ENCODE measurements around the gene MVB12B. TPM values are rescaled to one million over a fixed set of nuclear protein-coding genes. Genes with fewer than 3 reads are reported as not detected.

MVB12B gene
- total RNA-seq, 1 experiment from 2014 or later = 4.5 TPM

DNA sequence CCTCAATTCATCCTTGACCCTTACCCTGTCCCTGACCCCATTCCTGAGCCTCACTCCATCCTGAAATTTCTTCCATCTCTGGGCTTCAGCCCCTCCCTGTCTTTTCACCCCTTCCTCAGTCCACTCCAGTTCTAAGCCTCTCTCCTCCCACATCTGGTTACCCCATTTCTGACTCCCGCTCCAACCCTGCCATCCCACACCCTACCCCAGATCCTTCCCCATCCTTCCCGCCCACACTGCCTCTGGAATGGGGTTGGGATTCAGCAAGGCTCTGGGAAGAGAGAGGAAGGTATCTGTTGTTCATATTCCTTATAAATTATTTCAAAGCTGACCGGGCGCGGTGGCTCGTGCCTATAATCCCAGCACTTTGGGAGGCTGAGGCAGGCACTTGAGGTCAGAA, 29.9 kb upstream of the MVB12B start:
- no TSS peak for BruUV-seq (replicated peaks)
- Mint-ChIP-seq H3K9me3 (ENCODE audit: low read depth, unreplicated experiment) (no peaks in the 10 kb centered on the region), H3K4me3 (ENCODE audit: low read depth, unreplicated experiment) (no peak overlapping the region), H3K27ac (ENCODE audit: unreplicated experiment) (no peak overlapping the region), H3K27me3 (ENCODE audit: unreplicated experiment) (peaks cover 56% of the 10 kb centered on the region), H3K4me1 (ENCODE audit: low read depth, unreplicated experiment) (no peaks in the 10 kb centered on the region), H3K36me3 (ENCODE audit: insufficient read depth, unreplicated experiment) (no peaks in the 10 kb centered on the region)
- intact Hi-C loops (cut with micrococcal nuclease; ENCODE audit: unreplicated experiment) = no loop called here
- no peak for DNase-seq
- TF ChIP-seq, protein P1, sequence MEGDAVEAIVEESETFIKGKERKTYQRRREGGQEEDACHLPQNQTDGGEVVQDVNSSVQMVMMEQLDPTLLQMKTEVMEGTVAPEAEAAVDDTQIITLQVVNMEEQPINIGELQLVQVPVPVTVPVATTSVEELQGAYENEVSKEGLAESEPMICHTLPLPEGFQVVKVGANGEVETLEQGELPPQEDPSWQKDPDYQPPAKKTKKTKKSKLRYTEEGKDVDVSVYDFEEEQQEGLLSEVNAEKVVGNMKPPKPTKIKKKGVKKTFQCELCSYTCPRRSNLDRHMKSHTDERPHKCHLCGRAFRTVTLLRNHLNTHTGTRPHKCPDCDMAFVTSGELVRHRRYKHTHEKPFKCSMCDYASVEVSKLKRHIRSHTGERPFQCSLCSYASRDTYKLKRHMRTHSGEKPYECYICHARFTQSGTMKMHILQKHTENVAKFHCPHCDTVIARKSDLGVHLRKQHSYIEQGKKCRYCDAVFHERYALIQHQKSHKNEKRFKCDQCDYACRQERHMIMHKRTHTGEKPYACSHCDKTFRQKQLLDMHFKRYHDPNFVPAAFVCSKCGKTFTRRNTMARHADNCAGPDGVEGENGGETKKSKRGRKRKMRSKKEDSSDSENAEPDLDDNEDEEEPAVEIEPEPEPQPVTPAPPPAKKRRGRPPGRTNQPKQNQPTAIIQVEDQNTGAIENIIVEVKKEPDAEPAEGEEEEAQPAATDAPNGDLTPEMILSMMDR (IDR thresholded peaks at IDR 0.05; ENCODE audit: unreplicated experiment) = no peak
- CTCF ChIA-PET = no interaction called here

DNA sequence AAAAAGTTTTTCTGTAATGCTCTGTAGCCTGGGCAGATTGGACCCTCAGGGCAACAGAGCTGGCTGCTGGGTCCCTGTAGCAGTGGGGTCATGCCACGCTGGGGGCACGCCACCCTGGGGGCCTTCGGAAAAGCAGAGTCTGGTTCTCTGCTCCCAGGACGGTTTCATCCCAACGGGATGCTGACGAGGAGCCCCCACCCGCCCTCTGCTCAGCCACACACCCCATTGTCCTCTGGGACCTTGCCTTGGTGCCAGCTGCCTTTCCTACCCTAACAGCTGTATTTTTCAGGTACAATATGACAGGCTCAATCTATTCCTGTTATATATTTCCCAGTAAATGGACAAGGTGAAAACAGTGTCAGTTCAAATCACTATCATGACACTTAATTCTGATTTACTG, 29.0 kb upstream of the MVB12B start:
- Mint-ChIP-seq H3K4me3 (ENCODE audit: low read depth, unreplicated experiment) (no peak overlapping the region), H3K36me3 (ENCODE audit: insufficient read depth, unreplicated experiment) (no peaks in the 10 kb centered on the region), H3K9me3 (ENCODE audit: low read depth, unreplicated experiment) (no peaks in the 10 kb centered on the region), H3K4me1 (ENCODE audit: low read depth, unreplicated experiment) (no peaks in the 10 kb centered on the region), H3K27me3 (ENCODE audit: unreplicated experiment) (peaks cover 46% of the 10 kb centered on the region), H3K27ac (ENCODE audit: unreplicated experiment) (no peak overlapping the region)
- BruUV-seq (replicated peaks) = no TSS peak
- TF ChIP-seq, protein P1 (IDR thresholded peaks at IDR 0.05; ENCODE audit: unreplicated experiment) = no peak
- CTCF ChIA-PET = interaction anchor here (0.7 kb wide), 1 partner anchor 429 kb away, joined by 8 read pairs; no protein-coding TSS in a partner anchor
- no peak for DNase-seq
- intact Hi-C loops (cut with micrococcal nuclease; ENCODE audit: unreplicated experiment) = no loop called here

DNA sequence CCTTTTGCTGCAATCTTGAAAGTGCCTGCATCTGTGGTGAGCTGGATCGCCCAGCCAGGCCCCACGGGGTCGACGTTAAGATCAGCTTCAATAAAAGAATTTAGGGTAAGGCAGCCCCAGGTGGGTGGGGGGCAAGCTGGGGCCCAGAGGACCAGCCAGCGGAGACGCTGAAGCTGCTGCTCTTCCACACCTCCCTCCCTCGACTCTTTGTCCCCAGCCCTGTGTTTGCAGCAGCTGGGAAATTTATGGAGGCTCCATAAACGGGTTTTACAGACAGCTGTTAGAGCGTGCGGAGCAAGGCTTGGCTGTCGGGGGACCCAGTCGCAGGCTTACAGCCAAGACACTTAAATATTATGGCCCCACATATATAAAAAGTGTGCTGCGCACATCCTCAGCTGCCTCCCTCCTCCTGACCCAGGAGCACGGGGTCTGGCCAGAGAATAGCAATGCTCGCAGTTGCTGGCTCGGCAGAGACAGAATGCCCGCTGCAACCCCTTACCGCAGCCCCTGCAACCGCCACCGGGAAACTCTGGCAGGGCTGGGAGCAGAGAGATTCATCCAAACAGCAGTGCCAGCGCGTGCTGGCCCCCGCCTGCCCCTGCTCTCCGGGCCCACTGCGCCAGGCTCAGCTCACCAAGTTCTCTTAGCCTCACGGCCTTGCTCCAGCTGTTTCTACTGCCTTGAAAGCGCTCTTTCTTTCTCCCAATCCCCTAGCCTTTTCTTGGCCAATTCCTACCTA, 28.4 kb upstream of the MVB12B start:
- TF ChIP-seq, protein P1 (IDR thresholded peaks at IDR 0.05; ENCODE audit: unreplicated experiment) = no peak
- no peak for DNase-seq
- Mint-ChIP-seq H3K4me3 (ENCODE audit: low read depth, unreplicated experiment) (no peak overlapping the region), H3K27ac (ENCODE audit: unreplicated experiment) (no peak overlapping the region), H3K9me3 (ENCODE audit: low read depth, unreplicated experiment) (no peaks in the 10 kb centered on the region), H3K27me3 (ENCODE audit: unreplicated experiment) (peaks cover 44% of the 10 kb centered on the region), H3K4me1 (ENCODE audit: low read depth, unreplicated experiment) (no peaks in the 10 kb centered on the region), H3K36me3 (ENCODE audit: insufficient read depth, unreplicated experiment) (no peaks in the 10 kb centered on the region)
- no TSS peak for BruUV-seq (replicated peaks)
- intact Hi-C loops (cut with micrococcal nuclease; ENCODE audit: unreplicated experiment) = no loop called here
- CTCF ChIA-PET = interaction anchor here (0.5 kb wide), 1 partner anchor 122 kb away, joined by 8 read pairs; no protein-coding TSS in a partner anchor

DNA sequence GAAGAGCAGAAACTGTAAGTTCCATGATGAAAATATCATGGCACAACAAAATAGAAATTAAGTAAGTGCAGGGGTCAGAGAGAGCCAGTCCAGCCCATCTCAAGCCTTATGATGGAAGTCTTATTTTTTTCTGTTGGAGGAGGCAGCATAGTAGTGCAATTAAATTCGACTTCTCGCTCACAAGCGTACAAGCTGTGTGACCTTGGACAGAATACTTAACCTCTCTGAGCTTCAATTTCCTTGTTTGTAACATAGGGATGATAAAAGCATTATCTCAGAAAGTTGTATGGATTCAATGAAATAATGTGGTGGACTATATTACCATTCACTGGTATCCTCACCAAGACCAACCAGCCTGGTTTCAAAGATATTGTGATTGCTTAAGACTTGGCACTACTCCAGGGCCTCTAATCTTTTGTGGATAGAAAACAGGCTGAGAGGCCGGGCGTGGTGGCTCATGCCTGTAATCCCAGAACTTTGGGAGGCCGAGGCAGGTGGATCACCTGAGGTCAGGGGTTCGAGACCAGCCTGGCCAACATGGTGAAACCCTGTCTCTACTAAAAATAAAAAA, 26.8 kb upstream of the MVB12B start:
- intact Hi-C loops (cut with micrococcal nuclease; ENCODE audit: unreplicated experiment) = loop anchor here (5.0 kb wide), 1 partner anchor 193 kb away; no protein-coding TSS in a partner anchor
- TF ChIP-seq, protein P1 (IDR thresholded peaks at IDR 0.05; ENCODE audit: unreplicated experiment) = no peak
- Mint-ChIP-seq H3K4me1 (ENCODE audit: low read depth, unreplicated experiment) (no peaks in the 10 kb centered on the region), H3K36me3 (ENCODE audit: insufficient read depth, unreplicated experiment) (no peaks in the 10 kb centered on the region), H3K27me3 (ENCODE audit: unreplicated experiment) (peaks cover 46% of the 10 kb centered on the region), H3K4me3 (ENCODE audit: low read depth, unreplicated experiment) (no peak overlapping the region), H3K9me3 (ENCODE audit: low read depth, unreplicated experiment) (no peaks in the 10 kb centered on the region), H3K27ac (ENCODE audit: unreplicated experiment) (no peak overlapping the region)
- DNase-seq = no peak
- CTCF ChIA-PET = no interaction called here
- no TSS peak for BruUV-seq (replicated peaks)
